ENCODE results near the gene CNNM2.
"Not testable (repeated sequence)": the region's sequence is repeated elsewhere in the genome, so short reads cannot be mapped to it uniquely, and the experiment has no call there.

Gene CNNM2

GRCh38 chr10:102919992-102920739 is 2.1 kb downstream of the CNNM2 start:
- H3K4me3 ChIP-seq (ENCODE audit: low read depth in 1 of 5, low read length in 5 of 5) = peak overlapping the region; percentile 50 to 99 (median 97)
- no peak overlapping the region for H3K27ac ChIP-seq (ENCODE audit: low read depth, low read length)
- H3K9ac ChIP-seq (ENCODE audit: low read length in 5 of 5) = peak overlapping the region in 1 of 5 donors; percentile 10

GRCh38 chr10:102923601-102924000 is 5.5 kb downstream of the CNNM2 start:
- Histone ChIP-seq H3K4me3 (ENCODE audit: low read depth in 1 of 5, low read length in 5 of 5) (no peak overlapping the region), H3K27ac (ENCODE audit: low read depth, low read length) (no peak overlapping the region), H3K36me3 (ENCODE audit: control insufficient read depth in 5 of 5, insufficient read depth in 5 of 5, low read length in 5 of 5) (no peaks in the 10 kb centered on the region), H3K4me1 (ENCODE audit: control insufficient read depth in 5 of 5, insufficient read depth in 5 of 5, low read length in 5 of 5) (peaks cover 10 to 33% (median 26%) of the 10 kb centered on the region in 5 donors), H3K9me3 (ENCODE audit: control insufficient read depth in 5 of 5, low read length in 5 of 5) (no peaks in the 10 kb centered on the region), H3K9ac (ENCODE audit: low read length in 5 of 5) (no peak overlapping the region), H3K27me3 (ENCODE audit: control insufficient read depth in 5 of 5, insufficient read depth in 4 of 5, low read length in 5 of 5) (no peaks in the 10 kb centered on the region)

More at GRCh38 chr10:102919992-102920739, 2.1 kb downstream of the CNNM2 start:
- Histone ChIP-seq H3K4me1 (ENCODE audit: control insufficient read depth in 5 of 5, insufficient read depth in 5 of 5, low read length in 5 of 5) (peaks cover 13 to 43% (median 33%) of the 10 kb centered on the region in 5 donors), H3K9me3 (ENCODE audit: control insufficient read depth in 5 of 5, low read length in 5 of 5) (no peaks in the 10 kb centered on the region), H3K27me3 (ENCODE audit: control insufficient read depth in 5 of 5, insufficient read depth in 4 of 5, low read length in 5 of 5) (peaks cover 0 to 3% (median 0%) of the 10 kb centered on the region in 5 donors), H3K36me3 (ENCODE audit: control insufficient read depth in 5 of 5, insufficient read depth in 5 of 5, low read length in 5 of 5) (no peaks in the 10 kb centered on the region)

DNA sequence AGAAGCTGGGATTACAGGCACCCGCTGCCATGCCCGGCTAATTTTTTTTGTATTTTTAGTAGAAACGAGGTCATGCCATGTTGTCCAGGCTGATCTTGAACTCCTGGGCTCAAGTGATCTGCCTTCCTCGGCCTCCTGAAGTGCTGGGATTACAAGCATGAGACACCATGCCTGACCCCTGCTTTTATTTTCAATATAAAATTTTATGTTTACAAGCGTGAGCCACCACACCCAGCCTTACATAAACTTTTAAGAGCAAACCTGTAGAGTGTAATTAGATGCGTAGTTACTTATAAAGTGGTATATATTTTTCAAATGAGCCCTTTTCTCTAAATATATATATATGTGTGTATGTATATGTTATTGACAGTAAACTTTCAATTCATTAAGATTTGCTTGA is 8.7 kb downstream of the CNNM2 start:
- Histone ChIP-seq H3K27me3 (ENCODE audit: control insufficient read depth in 5 of 5, insufficient read depth in 4 of 5, low read length in 5 of 5) (no peaks in the 10 kb centered on the region), H3K4me1 (ENCODE audit: control insufficient read depth in 5 of 5, insufficient read depth in 5 of 5, low read length in 5 of 5) (peaks cover 0 to 4% (median 3%) of the 10 kb centered on the region in 5 donors), H3K36me3 (ENCODE audit: control insufficient read depth in 5 of 5, insufficient read depth in 5 of 5, low read length in 5 of 5) (no peaks in the 10 kb centered on the region), H3K27ac (ENCODE audit: low read depth, low read length) (no peak overlapping the region), H3K4me3 (ENCODE audit: low read depth in 1 of 5, low read length in 5 of 5) (no peak overlapping the region), H3K9me3 (ENCODE audit: control insufficient read depth in 5 of 5, low read length in 5 of 5) (no peaks in the 10 kb centered on the region), H3K9ac (ENCODE audit: low read length in 5 of 5) (no peak overlapping the region)

DNA sequence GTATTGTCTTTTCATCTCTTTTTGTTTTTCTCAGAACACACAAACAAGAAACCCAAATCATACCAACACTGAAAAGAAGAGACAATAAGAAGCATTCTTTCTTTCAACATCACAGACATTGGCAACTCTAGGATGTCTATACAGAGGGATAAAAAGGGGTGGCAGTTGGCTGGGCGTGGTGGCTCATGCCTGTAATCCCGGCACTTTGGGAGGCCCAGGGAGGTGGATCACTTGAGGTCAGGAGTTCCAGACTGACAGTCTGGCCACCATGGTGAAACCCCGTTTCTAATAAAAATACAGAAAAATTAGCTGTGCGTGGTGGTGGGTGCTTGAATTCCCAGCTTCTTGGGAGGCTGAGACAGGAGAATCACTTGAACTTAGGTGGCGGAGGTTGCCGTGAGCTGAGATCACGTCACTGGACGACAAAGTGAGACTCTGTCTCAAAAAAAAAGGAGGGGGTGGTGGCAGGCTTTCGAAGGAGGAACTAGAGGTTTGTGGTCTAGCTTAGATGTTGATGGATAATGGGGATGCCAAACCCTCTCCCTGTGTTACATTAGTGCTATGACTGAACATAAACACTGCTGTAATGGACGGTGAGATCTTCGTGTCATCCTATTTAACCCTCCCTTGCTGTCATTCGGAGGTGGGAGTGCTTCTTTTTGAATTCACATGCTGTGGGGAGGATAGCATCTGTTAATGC is 9.4 kb downstream of the CNNM2 start:
- Histone ChIP-seq H3K9me3 (ENCODE audit: control insufficient read depth in 5 of 5, low read length in 5 of 5) (no peaks in the 10 kb centered on the region), H3K9ac (ENCODE audit: low read length in 5 of 5) (no peak overlapping the region), H3K4me1 (ENCODE audit: control insufficient read depth in 5 of 5, insufficient read depth in 5 of 5, low read length in 5 of 5) (peaks cover 0 to 4% (median 3%) of the 10 kb centered on the region in 5 donors), H3K27me3 (ENCODE audit: control insufficient read depth in 5 of 5, insufficient read depth in 4 of 5, low read length in 5 of 5) (no peaks in the 10 kb centered on the region), H3K27ac (ENCODE audit: low read depth, low read length) (no peak overlapping the region), H3K36me3 (ENCODE audit: control insufficient read depth in 5 of 5, insufficient read depth in 5 of 5, low read length in 5 of 5) (no peaks in the 10 kb centered on the region), H3K4me3 (ENCODE audit: low read depth in 1 of 5, low read length in 5 of 5) (no peak overlapping the region)

- H3K4me3 ChIP-seq (ENCODE audit: low read depth in 1 of 5, low read length in 5 of 5); H3K27me3 ChIP-seq (ENCODE audit: control insufficient read depth in 5 of 5, insufficient read depth in 4 of 5, low read length in 5 of 5); H3K27ac ChIP-seq (ENCODE audit: low read depth, low read length); H3K36me3 ChIP-seq (ENCODE audit: control insufficient read depth in 5 of 5, insufficient read depth in 5 of 5, low read length in 5 of 5); H3K9me3 ChIP-seq (ENCODE audit: control insufficient read depth in 5 of 5, low read length in 5 of 5); H3K9ac ChIP-seq (ENCODE audit: low read length in 5 of 5); H3K4me1 ChIP-seq (ENCODE audit: control insufficient read depth in 5 of 5, insufficient read depth in 5 of 5, low read length in 5 of 5): not testable (repeated sequence)
These were observed 10.3 kb downstream of the CNNM2 start for GRCh38 chr10:102928442-102928841.

- H3K9me3 ChIP-seq (ENCODE audit: control insufficient read depth in 5 of 5, low read length in 5 of 5) = no peaks in the 10 kb centered on the region
- no peak overlapping the region for H3K27ac ChIP-seq (ENCODE audit: low read depth, low read length)
- no peaks in the 10 kb centered on the region for H3K27me3 ChIP-seq (ENCODE audit: control insufficient read depth in 5 of 5, insufficient read depth in 4 of 5, low read length in 5 of 5)
- H3K4me1 ChIP-seq (ENCODE audit: control insufficient read depth in 5 of 5, insufficient read depth in 5 of 5, low read length in 5 of 5) = no peaks in the 10 kb centered on the region
- no peaks in the 10 kb centered on the region for H3K36me3 ChIP-seq (ENCODE audit: control insufficient read depth in 5 of 5, insufficient read depth in 5 of 5, low read length in 5 of 5)
- no peak overlapping the region for H3K4me3 ChIP-seq (ENCODE audit: low read depth in 1 of 5, low read length in 5 of 5)
- no peak overlapping the region for H3K9ac ChIP-seq (ENCODE audit: low read length in 5 of 5)
These were observed 12.6 kb downstream of the CNNM2 start for GRCh38 chr10:102930720-102931119.

DNA sequence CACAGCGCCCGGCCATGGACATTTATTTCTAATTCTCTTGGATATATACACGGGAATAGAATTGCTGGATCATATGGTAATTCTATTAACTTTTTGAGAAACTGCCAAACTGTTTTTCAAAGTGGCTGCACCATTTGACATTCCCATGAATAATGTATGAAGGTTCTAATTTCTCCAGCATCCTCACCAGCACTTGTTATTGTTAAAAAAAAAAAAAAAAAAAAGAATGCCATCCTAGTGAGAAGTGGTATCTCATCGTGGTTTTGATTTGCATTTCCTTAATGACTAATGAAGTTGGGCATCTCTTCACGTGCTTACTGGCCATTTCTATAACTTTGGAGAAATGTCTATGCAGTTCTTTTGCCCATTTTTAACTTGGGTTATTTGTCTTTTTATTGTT is 13.5 kb downstream of the CNNM2 start:
- Histone ChIP-seq H3K9me3 (ENCODE audit: control insufficient read depth in 5 of 5, low read length in 5 of 5) (no peaks in the 10 kb centered on the region), H3K9ac (ENCODE audit: low read length in 5 of 5) (no peak overlapping the region), H3K4me3 (ENCODE audit: low read depth in 1 of 5, low read length in 5 of 5) (no peak overlapping the region), H3K4me1 (ENCODE audit: control insufficient read depth in 5 of 5, insufficient read depth in 5 of 5, low read length in 5 of 5) (no peaks in the 10 kb centered on the region), H3K36me3 (ENCODE audit: control insufficient read depth in 5 of 5, insufficient read depth in 5 of 5, low read length in 5 of 5) (no peaks in the 10 kb centered on the region), H3K27me3 (ENCODE audit: control insufficient read depth in 5 of 5, insufficient read depth in 4 of 5, low read length in 5 of 5) (no peaks in the 10 kb centered on the region), H3K27ac (ENCODE audit: low read depth, low read length) (no peak overlapping the region)

DNA sequence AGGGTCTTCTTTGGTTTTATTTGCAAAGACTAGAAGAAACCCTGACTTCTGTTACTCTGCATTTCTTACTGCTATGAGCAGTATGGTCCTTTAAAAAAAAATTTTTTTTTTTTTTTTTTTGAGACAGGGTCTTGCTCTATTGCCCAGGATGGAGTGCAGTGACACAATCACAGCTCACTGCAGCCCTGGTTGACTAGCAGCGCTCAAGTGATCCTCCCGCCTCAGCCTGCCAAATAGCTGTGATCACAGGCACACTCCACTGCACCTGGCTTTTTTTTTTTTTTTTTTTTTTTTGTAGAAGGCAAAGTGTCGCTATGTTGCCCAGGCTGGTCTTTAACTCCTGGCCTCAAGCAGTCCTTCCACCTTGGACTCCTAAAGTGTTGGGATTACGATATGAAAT is 17.4 kb downstream of the CNNM2 start:
- H3K27me3 ChIP-seq (ENCODE audit: control insufficient read depth in 5 of 5, insufficient read depth in 4 of 5, low read length in 5 of 5) = no peaks in the 10 kb centered on the region
- H3K36me3 ChIP-seq (ENCODE audit: control insufficient read depth in 5 of 5, insufficient read depth in 5 of 5, low read length in 5 of 5) = no peaks in the 10 kb centered on the region
- no peak overlapping the region for H3K9ac ChIP-seq (ENCODE audit: low read length in 5 of 5)
- no peak overlapping the region for H3K4me3 ChIP-seq (ENCODE audit: low read depth in 1 of 5, low read length in 5 of 5)
- H3K4me1 ChIP-seq (ENCODE audit: control insufficient read depth in 5 of 5, insufficient read depth in 5 of 5, low read length in 5 of 5) = no peaks in the 10 kb centered on the region
- H3K27ac ChIP-seq (ENCODE audit: low read depth, low read length) = no peak overlapping the region
- H3K9me3 ChIP-seq (ENCODE audit: control insufficient read depth in 5 of 5, low read length in 5 of 5) = no peaks in the 10 kb centered on the region

- no peaks in the 10 kb centered on the region for H3K36me3 ChIP-seq (ENCODE audit: control insufficient read depth in 5 of 5, insufficient read depth in 5 of 5, low read length in 5 of 5)
- H3K4me1 ChIP-seq (ENCODE audit: control insufficient read depth in 5 of 5, insufficient read depth in 5 of 5, low read length in 5 of 5) = no peaks in the 10 kb centered on the region
- H3K27ac ChIP-seq (ENCODE audit: low read depth, low read length) = no peak overlapping the region
- H3K9me3 ChIP-seq (ENCODE audit: control insufficient read depth in 5 of 5, low read length in 5 of 5) = no peaks in the 10 kb centered on the region
- H3K4me3 ChIP-seq (ENCODE audit: low read depth in 1 of 5, low read length in 5 of 5) = no peak overlapping the region
- H3K27me3 ChIP-seq (ENCODE audit: control insufficient read depth in 5 of 5, insufficient read depth in 4 of 5, low read length in 5 of 5) = no peaks in the 10 kb centered on the region
- H3K9ac ChIP-seq (ENCODE audit: low read length in 5 of 5) = no peak overlapping the region
These were observed 18.0 kb downstream of the CNNM2 start for GRCh38 chr10:102935939-102936605.

DNA sequence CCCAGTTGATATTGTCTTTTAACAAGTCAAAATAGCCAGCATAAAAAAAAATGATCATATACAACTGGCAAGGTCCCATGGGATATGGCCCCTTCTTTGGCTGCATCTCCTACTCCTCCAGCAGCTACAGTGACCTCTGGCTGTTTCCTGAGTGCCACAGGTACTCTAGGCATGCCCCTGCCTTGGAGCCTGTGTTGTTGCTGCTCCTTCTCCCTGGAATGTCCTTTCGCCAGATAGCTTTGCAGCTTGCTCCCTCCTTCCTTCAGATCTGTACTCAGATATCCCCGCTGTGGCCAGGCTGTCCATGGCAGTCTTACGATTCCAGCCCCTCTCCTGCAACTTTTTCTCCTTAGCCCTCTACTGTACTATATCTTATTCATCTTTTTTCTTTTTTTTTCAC is 23.3 kb downstream of the CNNM2 start:
- no peaks in the 10 kb centered on the region for H3K36me3 ChIP-seq (ENCODE audit: control insufficient read depth in 5 of 5, insufficient read depth in 5 of 5, low read length in 5 of 5)
- no peak overlapping the region for H3K4me3 ChIP-seq (ENCODE audit: low read depth in 1 of 5, low read length in 5 of 5)
- H3K9ac ChIP-seq (ENCODE audit: low read length in 5 of 5) = no peak overlapping the region
- no peak overlapping the region for H3K27ac ChIP-seq (ENCODE audit: low read depth, low read length)
- H3K9me3 ChIP-seq (ENCODE audit: control insufficient read depth in 5 of 5, low read length in 5 of 5) = no peaks in the 10 kb centered on the region
- H3K4me1 ChIP-seq (ENCODE audit: control insufficient read depth in 5 of 5, insufficient read depth in 5 of 5, low read length in 5 of 5) = no peaks in the 10 kb centered on the region
- H3K27me3 ChIP-seq (ENCODE audit: control insufficient read depth in 5 of 5, insufficient read depth in 4 of 5, low read length in 5 of 5) = no peaks in the 10 kb centered on the region

Measured in subcutaneous abdominal adipose tissue (tissue), 5 donors.